ENCODE measurements around the gene SETBP1.

The SETBP1 gene

GRCh38 chr18:44997174-44997573 is 316.5 kb downstream of the SETBP1 start:
- no peak for DNase-seq

- DNase-seq = no peak
Observed at GRCh38 chr18:44998360-44998759, 317.7 kb downstream of the SETBP1 start.

GRCh38 chr18:45004546-45005080 is 323.9 kb downstream of the SETBP1 start:
- DNase-seq = no peak

- DNase-seq = no peak
Observed at GRCh38 chr18:45006934-45007333, 326.2 kb downstream of the SETBP1 start.

GRCh38 chr18:45007531-45007930 is 326.8 kb downstream of the SETBP1 start:
- DNase-seq = no peak

- DNase-seq = no peak
Observed at GRCh38 chr18:45008694-45009413, 328.2 kb downstream of the SETBP1 start.

- DNase-seq = no peak
Observed at GRCh38 chr18:45009756-45010155, 329.1 kb downstream of the SETBP1 start.

- no peak for DNase-seq
Observed at GRCh38 chr18:45012286-45012685, 331.6 kb downstream of the SETBP1 start.

GRCh38 chr18:45014047-45014501 is 333.4 kb downstream of the SETBP1 start:
- no peak for DNase-seq

GRCh38 chr18:45015788-45016128 is 335.1 kb downstream of the SETBP1 start:
- DNase-seq = no peak

- no peak for DNase-seq
Observed at GRCh38 chr18:45019469-45019868, 338.8 kb downstream of the SETBP1 start.

GRCh38 chr18:45023519-45023918 is 342.8 kb downstream of the SETBP1 start:
- no peak for DNase-seq

- no peak for DNase-seq
Observed at GRCh38 chr18:45024357-45025088, 343.8 kb downstream of the SETBP1 start.

GRCh38 chr18:45025089-45025450 is 344.4 kb downstream of the SETBP1 start:
- no peak for DNase-seq

- DNase-seq = no peak
Observed at GRCh38 chr18:45026162-45026561, 345.5 kb downstream of the SETBP1 start.

- no peak for DNase-seq
Observed at GRCh38 chr18:45034179-45034578, 353.5 kb downstream of the SETBP1 start.

GRCh38 chr18:45037618-45038017 is 356.9 kb downstream of the SETBP1 start:
- no peak for DNase-seq

- no peak for DNase-seq
Observed at GRCh38 chr18:45039376-45039775, 358.7 kb downstream of the SETBP1 start.

- no peak for DNase-seq
Observed at GRCh38 chr18:45040879-45041278, 360.2 kb downstream of the SETBP1 start.

GRCh38 chr18:45044787-45045186 is 364.1 kb downstream of the SETBP1 start:
- no peak for DNase-seq

- DNase-seq = no peak
Observed at GRCh38 chr18:45046228-45046627, 365.5 kb downstream of the SETBP1 start.

GRCh38 chr18:45046961-45047360 is 366.3 kb downstream of the SETBP1 start:
- no peak for DNase-seq

- no peak for DNase-seq
Observed at GRCh38 chr18:45049578-45050319, 369.1 kb downstream of the SETBP1 start.
